GM19438 (cell line): ENCODE measurements around the gene RFXANK.
"Not testable (repeated sequence)": the region's sequence is repeated elsewhere in the genome, so short reads cannot be mapped to it uniquely, and the experiment has no call there.

Experiments used
- ATAC-seq: cut with Tn5 transposase; IDR thresholded peaks from one replicate; pipeline ENCODE4 v1.9.1; 2021; ENCODE audit warnings: low read depth; ENCODE audit not compliant: unreplicated experiment

RFXANK gene, protein sequence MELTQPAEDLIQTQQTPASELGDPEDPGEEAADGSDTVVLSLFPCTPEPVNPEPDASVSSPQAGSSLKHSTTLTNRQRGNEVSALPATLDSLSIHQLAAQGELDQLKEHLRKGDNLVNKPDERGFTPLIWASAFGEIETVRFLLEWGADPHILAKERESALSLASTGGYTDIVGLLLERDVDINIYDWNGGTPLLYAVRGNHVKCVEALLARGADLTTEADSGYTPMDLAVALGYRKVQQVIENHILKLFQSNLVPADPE

DNA sequence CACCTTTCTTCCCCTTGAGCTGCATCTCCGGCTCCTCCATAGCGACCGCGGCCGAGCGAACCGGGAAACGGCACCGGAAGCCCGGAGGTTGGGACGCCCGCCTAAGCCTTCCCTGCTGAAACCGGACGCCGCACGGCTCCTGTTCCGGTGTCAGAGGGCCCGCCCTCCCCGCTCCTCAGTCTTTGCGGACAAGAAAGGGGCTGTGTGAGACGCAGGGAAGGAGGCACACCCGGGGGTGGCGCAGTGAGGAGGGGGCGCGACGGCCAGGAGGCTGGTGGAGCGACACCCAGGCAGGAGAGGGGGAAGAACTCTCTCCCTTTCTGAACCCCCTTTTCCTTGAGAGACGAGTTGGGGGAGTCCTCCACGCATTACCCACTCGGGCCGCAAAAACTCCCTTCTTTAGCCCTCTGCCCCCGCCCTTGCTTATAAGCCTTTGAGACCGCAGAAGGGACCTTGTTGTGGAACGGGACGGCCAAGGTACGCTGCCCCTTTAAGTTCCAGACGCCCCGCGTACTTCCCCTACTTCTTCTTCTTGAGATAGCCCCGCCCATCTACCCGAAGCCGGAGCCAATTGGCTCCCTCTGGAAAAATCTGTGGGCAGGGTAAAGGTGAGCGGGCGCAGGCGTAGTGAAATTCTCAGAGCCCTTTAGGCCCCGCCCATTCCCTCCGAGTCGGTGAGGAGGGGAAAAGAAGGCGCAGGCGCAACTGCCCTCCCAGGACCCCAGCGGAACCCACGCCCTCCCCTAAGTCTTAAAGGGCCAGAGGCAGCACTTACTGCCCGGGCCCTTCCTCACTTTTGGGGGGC is at the start of gene RFXANK, which contains the start of gene BORCS8:
Gene RFXANK (plus strand): TSS at position 181 of the 805 bp plus-strand sequence. CDS start 1,689 bp downstream, outside the sequence.
Gene BORCS8 (minus strand): TSS at position 75 of the 805 bp plus-strand sequence. CDS start 35 bp downstream, at position 40.
- ATAC-seq, result peak; percentile 83

DNA sequence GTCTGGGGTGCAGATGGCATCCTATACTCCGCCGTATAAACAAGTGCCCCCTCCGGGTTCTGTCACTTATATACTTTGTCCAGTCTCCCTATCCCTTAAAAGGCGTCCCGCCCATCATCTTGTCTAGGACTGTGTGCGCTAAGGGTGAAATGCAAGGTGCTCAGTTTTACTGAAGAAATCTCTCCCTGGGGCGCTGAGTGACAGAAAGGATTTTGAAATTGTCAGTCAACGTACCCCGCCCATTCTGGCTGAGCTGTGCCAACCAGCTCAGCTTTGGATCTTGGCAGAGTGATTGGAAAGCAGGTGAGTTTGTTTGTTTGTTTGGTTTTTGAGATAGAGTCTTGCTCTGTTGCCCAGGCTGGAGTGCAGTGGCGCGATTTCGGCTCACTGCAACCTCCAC is 49.7 kb upstream of the RFXANK start:
- ATAC-seq, result no peak

DNA sequence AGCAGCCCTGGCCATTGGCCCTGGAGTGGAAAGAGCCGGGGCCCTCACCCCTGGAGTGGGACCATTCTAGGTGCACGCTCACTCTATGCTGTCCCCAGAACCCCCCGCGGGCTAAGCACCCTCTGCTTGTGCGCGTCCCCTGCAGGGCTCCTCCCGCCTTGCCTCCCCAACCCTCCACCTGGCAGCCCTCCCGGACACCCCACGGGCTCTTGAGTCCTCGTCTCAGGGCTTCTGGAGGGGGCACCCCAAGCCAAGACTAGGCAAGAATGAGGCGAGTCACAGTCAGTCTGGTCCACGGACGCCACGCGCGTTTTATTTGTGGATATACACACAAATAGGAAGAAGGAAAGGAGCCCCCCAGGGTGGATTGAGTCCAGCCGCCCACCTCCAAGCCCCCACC is 46.8 kb upstream of the RFXANK start:
- no peak for ATAC-seq

DNA sequence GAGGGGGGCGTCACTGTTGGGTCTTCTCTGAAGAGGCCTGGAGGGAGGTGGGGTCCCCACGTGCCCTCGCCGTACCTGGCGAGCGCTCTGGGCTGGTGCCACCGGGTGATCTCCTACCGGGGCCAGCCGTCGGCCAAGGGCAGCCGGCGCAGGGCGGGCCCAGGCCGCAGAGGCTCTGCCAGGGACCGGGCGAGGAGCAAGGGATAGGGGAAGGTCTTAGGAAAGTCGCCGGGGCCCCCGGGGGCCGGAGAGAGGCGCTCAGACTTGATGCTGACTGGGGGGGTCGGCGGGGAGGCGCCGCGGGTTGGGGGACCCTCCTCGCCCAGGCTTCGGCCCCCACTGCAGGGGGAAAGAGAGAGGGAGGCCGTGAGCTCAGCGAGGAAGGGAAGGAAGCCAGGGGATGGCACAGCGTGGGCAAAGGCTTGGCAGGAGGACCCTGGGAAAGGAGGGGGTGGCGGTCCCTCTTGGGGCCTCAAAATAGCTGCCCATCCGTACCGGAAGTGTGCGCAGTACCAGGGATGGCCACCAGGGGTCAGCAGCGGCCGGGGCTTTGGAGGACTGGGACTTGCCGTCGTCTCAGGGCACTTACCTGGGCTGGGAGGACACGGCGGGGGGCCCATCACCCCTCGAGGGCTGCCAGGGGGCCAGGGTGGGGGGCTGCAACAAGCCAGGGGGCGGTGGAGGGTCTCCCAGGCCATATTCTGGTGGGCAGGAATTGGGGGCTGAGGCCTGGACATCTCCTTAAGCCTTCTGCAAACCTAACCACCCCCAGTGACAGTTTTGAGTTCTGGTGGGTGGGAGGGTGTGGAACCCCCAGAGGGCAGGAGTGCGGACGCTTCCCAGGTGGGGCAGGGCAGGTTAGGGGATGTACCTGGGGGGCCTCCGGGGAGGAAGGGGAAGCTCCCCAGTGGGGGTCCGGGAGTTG is 46.1 kb upstream of the RFXANK start:
- no peak for ATAC-seq

DNA sequence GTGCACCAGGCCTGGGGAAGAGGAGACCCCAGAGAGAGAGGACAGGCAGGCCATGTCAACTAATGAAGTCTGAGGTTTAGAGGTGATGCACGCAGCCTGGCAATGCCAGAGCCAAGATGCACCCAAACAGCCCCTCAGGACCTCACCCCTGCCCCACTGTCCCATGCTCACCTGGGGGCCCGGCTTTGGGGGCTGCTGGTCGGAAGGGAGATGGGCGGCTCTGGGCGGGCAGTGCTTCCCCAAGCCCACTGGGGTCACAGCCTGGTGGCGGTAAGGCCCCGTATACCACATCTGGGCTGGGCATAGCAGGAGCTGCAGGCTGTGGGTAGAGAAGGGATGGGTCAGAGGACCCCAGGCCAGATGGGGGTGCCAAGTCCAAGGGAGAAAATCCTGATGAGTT is 45.2 kb upstream of the RFXANK start:
- ATAC-seq, result no peak

DNA sequence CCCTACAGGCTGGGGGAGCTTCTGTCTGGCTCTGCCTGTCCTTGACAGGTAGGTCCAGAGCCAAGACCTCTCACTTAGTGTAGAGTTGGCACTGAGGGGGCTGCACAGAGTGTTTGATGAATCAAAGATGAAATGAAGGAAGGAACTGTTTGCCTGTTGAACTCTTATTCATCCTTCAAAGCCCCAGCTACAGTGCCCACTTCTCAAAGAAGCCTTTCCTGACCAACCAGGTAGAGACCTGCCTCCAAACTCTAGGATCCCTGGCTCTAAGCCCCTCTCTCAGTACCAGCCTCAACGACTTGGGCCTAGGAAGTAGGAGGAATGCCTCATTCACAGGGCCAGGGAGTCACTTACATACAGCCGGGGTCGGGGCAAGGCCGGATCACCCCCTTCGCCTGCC is 44.7 kb upstream of the RFXANK start:
- ATAC-seq, result no peak

DNA sequence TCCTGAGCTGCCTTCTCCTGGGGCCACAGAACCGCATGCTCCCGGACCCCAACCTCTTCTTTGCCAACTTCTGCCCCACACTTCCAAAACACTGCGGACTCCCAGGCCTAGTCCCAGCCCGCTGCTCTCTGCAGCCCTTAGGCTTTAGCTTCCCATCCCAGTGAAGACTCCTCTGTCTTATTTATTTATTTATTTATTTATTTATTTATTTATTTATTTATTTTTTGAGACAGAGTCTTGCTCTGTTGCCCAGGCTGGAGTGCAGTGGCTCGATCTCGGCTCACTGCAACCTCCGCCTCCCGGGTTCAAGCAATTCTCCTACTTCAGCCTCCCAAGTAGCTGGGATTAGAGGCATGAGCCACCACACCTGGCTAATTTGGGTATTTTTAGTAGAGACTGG is 43.6 kb upstream of the RFXANK start:
- ATAC-seq, result not testable (repeated sequence)

DNA sequence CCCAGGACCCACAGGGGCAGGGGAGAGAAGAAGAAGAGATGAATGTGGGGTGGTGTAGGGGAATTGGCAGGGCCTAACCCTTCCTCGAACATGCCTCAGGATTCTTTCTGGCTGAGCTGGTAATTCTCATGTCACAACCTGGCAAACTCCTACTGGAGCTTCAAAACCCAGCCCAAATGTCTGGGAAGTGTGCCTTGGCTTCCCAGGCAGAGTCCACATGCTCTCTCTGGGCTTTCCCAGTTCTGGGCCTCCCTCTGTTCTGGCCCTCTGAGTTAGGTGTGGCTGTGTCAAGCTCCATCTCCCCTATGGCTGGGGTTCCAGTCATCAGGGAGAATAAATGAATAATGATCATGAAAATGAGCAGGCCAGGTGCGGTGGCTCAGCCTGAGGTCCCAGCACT is 42.6 kb upstream of the RFXANK start:
- ATAC-seq, result no peak

DNA sequence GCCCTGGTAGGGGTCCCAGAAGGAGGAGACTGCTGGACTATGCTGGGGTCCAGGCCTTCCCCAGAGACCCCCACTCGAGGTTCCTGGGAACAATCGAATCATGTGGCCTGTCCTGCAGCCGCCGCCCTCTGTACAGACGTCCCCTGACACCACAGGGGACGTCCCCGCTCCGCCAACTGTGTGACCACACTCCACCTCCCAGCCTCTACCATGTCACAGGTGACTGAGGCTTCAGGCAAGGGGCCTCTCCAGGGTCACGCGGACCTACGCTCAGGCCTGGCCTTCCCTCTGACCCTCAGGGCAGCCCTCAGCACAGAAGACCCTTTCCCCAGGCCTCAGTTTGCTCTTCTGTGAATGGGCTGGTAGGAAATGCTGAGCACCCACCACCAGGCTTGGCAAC is 40.6 kb upstream of the RFXANK start:
- no peak for ATAC-seq

DNA sequence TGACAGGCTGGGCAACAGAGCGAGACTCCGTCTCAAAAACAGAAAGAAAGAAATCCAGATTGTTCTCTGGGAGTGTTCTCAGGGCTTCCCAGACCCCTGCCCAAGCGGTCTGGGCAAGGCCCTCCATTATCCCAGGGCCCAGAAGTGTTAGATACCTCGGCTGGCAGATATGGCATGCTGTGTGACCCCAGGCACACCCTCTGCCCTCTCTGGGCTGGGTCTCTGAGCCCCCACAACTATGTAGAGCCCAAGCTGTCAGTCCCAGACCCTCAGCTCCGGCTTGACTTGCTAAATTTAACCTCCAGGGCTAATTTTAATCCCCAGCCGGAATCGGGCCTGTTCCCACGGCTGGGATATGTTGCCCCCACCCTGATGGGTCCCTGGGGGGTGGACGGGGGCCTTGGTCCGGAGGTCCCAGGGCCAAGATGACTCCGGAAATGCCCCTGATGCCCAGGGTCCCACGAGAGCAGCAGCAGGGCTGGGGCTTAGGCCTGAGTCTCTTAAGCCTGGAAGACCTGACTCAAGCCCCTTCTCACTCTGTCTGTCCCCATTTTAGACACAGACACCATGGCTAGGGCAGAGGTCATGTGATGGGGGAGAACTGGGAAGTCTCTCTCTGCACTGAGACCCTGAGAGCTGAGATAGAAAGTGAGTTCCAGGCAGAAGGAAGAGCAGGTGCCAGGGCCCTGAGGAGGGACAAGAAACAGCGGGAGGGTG is 39.2 kb upstream of the RFXANK start:
- ATAC-seq, result no peak

DNA sequence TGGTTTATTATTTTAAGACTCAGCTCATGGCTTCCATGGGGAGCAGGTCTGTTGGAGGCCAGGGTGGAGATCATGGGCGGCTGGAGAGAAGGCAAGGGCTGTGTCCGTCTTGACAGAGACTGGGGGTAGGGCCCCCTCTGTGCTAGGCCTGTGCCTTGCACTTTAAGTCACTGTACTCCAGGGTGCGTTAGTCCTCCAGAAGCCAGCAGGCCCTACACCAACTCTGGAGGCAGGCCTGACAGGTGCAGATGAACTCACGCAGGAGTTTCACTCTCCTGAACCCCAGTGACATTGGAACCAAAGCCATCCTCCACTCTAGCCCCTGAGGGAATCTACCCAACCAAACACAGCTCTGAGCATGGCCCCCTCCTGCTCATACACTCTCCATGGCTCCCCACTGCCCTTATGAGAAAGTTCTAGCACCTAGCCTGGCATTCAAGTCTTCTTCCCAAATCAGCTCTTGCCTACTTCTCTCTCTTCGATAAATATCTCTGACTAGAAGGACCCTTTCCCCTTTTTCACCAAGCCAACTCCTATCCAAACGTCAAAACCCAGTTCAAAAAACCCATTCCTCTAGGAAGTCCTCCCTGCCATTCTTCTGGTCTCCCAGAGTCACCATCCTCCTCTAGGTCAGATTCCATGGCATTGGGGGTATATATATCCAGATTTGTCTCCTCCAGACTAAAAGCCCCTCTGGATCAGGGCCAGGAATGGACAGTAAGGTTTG is 37.1 kb upstream of the RFXANK start:
- no peak for ATAC-seq

DNA sequence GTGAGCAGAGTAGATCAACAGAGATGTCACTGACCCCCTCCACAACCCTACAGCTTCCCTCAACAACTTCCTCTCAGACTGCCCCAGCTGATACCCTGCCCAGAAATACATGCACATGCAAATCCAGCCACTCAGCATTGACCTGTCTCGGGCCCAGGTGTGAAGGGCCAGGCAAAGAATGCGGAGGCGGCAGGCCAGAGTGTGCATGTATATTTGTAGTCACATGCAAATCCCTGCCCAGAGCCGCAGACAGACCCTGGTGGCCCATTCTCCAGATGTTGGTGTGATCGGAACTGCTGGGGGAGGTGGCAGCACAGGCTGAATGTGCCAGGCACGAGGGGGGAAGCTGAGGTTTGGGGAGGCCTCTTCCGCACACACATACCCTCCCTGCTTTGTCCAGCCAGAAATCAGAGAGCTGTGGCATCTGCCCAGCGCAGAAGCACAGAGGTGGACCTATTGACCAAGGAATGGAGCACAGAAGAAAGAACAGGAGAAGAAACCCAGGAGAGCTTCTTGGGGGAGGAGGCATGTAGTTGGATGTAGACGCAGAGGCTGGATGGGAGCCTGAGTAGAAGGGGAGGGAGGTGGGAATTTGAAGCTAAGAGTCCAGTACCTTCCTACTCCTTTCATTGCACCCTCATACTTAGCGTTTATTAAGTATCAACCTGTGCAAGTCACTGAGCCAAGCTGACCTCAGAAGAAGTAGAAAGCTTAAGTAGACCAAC is 36.4 kb upstream of the RFXANK start:
- no peak for ATAC-seq

DNA sequence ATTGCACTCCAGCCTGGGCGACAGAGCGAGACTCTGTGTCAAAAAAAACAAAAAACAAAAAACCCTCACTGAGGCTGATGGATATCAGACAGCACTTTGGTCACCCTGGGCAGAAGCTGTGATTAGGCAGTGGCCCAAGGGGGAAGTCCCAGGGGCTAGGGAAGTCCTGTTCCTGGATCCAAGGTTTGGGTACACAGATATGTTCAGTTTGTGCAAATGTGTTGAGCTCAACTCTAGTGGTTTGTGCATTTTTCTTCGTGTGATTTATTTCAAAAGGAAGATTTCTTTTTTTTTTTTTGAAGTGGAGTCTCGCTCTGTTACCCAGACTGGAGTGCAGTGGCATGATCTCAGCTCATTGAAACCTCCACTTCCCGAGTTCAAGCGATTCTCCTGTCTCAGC is 34.2 kb upstream of the RFXANK start:
- ATAC-seq, result no peak

DNA sequence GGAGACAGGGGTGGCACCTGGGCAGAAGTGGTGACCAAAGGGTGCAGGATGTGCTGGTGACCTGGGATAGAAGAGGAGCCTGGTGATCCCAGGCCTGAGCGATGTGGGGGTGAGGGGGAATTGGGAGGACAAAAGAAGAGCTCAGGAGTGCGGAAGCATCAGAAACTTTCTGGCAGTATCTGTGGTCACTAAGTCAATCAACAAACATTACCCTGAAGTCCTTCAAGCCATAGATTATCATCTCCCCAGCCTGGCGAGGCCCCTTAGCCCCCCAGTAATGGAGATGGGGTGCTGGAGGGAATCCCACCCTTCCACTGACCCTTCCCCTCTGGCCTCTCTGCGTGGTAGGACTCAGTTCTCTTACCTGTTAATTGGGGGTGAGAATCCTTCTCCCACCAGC is 32.5 kb upstream of the RFXANK start:
- no peak for ATAC-seq

DNA sequence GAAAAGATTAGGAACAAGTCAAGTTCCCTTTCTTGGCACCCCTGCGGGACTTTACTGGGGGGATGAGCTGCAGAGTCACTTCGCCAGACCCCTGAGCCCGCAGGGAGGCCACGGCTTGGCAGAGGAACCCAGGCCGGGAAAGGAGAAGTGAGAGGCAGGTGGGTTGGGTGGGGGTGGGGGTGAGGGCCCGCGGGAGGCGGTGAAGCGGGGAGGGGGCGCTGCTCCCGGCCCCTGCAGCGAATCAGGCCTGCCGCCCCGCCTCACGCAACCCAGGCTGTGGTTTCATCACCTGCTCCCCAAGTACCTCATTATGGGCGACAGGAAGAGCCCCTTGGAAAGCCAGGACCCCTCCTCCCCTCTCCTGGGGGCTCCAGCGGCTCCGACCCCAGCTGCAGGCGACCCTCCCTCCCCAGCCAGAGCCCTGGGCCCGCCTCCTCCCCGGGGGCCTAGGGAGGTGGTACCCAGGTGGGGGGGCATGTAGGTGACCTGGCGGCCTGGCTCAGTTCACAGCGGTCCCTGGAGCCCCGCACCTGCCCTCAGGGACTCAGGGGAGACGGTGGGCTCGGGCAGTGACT is 31.5 kb upstream of the RFXANK start:
- no peak for ATAC-seq

DNA sequence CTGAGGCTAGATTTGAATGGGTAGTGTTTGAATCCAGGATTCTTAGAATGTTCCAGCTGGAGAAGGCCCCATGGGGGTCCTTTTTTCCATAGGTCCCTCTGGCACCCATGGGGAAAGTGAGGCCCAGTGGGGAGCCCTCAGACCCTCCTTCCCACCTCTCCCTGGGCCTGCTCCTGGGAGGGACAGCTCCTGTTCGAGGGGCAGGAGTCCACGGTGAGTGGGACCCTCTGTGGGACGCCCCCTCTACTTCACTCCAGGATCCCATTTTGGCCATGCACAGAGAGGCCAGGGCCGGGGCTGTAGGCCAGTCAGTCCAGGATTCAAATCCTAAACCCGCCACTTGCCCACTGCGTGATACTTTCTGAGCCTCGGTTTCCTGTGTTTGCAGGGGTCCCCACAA is 29.6 kb upstream of the RFXANK start:
- ATAC-seq, result no peak

DNA sequence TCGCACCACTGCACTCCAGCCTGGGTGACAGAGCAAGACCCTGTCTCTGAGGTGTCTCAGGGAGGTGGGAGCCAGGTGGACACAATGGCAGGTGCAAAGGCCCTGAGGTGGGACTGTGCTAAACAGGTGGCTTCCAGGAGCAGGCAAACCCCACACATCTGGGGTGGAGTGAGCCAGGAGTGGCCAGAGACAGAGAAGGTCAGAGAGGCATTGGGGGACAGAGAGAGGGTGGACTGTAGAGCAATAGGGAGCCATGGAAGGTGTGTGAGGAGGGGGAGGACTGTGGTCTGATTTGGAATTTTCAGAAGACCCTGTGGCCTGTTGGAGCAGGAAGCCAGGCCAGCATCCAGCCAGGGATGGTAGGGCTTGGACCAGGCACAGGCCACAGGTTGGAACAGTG is 26.7 kb upstream of the RFXANK start:
- ATAC-seq, result no peak

DNA sequence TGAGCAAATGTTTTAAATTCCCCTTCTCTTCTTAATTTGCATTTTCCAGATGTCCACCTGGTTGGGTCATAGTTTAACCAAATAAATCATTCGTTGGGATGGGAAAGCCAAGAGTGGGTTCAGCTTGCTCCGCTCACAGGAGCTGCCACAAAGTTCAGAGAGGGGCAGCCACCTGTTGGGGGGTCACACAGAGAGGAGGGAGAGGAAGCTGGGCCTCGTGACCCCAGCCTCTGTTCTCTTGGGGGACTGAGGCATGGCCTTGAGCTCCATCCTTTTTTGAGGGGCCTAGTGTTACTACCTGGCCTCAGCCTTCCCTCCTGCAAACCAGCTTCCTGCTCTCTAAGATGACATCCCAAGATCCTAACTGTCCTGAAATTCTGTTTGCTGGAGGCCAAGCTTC is 24.4 kb upstream of the RFXANK start:
- ATAC-seq, result no peak
